Left ventricle myocardium inferior (tissue), 1 donor: ENCODE data around the gene P4HA3. TPM values are rescaled to one million over a fixed set of nuclear protein-coding genes. Genes with fewer than 3 reads are reported as not detected.
A peak's percentile ranks its signal among the peaks of the same experiment; 100 is the strongest.

Source experiments
- DNase-seq: peaks from one replicate; pipeline ENCODE4 v3.0.0-alpha.2; 2020
- H3K27ac ChIP-seq: fragments of 200-600 bp; replicated peaks from 2 replicates; pipeline ENCODE4 v1.8.0; 2021
- H3K27me3 ChIP-seq: fragments of 200-600 bp; 2 replicates; pipeline ENCODE4 v1.8.0; 2021; ENCODE audit warnings: low read depth
- H3K36me3 ChIP-seq: fragments of 200-600 bp; 2 replicates; pipeline ENCODE4 v1.8.0; 2021
- H3K4me1 ChIP-seq: fragments of 200-600 bp; 2 replicates; pipeline ENCODE4 v1.8.0; 2021
- H3K4me3 ChIP-seq: fragments of 200-600 bp; 2 replicates; pipeline ENCODE4 v1.8.0; 2021; ENCODE audit warnings: mild to moderate bottlenecking, moderate library complexity
- H3K9me3 ChIP-seq: fragments of 200-600 bp; replicated peaks from 2 replicates; pipeline ENCODE4 v1.8.0; 2021
- intact Hi-C: fragments of 100-400 bp; cut with micrococcal nuclease; formaldehyde crosslinking; loops from one replicate; pipeline ENCODE4 v1.11.0; 2022
- long read RNA-seq: library from polyadenylated mRNA; unstranded; transcript quantifications from one replicate; pipeline ENCODE4 v2.0.0, GENCODE V29; 2021
- total RNA-seq: library from RNA; stranded (reverse); fragmentation: NEBNext Ultra II Directional; extraction: Animal tissue kit (Norgen Biotek cat#: 25700); gene quantifications from one replicate; pipeline ENCODE4 v1.2.1, GENCODE V29; 2021
- TF ChIP-seq, protein P1 (sequence below): fragments of 200-600 bp; IDR thresholded peaks from 2 replicates; pipeline ENCODE4 v1.8.0; 2021; ENCODE audit warnings: antibody characterized with exemption, mild to moderate bottlenecking, borderline replicate concordance
- donor health status: DM: no; HTN: yes; CAD: no; lungs with severe emphysema.

P4HA3 gene
- 0.16 TPM for total RNA-seq
- long read RNA-seq = 0 reads

DNA sequence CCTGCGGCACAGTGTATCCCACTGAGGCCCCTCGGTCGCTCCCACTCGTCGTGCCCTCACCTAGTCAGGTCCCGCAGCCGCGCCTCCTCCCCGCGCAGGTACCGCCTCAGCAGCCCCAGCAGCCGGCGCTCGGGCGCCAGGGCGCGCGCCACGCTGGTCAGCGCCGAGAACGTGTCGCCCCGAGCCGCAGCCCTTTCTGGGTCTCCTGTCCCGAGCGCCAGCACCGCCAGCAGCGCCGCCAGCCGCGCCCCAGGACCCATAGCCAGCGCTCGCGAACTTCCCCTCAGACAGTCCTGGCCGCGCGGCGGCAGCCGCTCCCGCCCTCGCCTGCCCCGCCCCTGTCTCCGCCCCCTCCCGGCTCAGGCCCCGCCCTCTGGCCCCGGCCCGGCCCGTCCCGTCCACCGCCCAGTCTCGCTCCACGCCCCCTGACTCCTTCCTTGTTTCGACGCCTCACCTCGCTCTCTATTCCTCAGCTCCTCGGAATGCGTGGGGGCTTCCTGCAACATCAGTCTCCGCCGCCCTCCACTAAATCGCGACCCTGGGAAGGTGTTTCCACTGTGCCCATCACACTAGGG, at the start of gene P4HA3:
P4HA3 (minus strand) TSS at position 289 of the 575 bp plus-strand sequence; CDS start at position 260, 29 bp downstream.
- TF ChIP-seq, protein P1, sequence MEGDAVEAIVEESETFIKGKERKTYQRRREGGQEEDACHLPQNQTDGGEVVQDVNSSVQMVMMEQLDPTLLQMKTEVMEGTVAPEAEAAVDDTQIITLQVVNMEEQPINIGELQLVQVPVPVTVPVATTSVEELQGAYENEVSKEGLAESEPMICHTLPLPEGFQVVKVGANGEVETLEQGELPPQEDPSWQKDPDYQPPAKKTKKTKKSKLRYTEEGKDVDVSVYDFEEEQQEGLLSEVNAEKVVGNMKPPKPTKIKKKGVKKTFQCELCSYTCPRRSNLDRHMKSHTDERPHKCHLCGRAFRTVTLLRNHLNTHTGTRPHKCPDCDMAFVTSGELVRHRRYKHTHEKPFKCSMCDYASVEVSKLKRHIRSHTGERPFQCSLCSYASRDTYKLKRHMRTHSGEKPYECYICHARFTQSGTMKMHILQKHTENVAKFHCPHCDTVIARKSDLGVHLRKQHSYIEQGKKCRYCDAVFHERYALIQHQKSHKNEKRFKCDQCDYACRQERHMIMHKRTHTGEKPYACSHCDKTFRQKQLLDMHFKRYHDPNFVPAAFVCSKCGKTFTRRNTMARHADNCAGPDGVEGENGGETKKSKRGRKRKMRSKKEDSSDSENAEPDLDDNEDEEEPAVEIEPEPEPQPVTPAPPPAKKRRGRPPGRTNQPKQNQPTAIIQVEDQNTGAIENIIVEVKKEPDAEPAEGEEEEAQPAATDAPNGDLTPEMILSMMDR = no peak
- peaks cover 23% of the 10 kb centered on the region for H3K27me3 ChIP-seq
- peaks cover 15% of the 10 kb centered on the region for H3K9me3 ChIP-seq
- peak; percentile 69 for DNase-seq
- H3K4me3 ChIP-seq = peak within 1 kb of the TSS; percentile 69
- H3K4me1 ChIP-seq = peaks cover 12% of the 10 kb centered on the region
- H3K36me3 ChIP-seq = no peaks in the 10 kb centered on the region
- intact Hi-C loops = no loop called here
- H3K27ac ChIP-seq = no peak within 1 kb of the TSS

DNA sequence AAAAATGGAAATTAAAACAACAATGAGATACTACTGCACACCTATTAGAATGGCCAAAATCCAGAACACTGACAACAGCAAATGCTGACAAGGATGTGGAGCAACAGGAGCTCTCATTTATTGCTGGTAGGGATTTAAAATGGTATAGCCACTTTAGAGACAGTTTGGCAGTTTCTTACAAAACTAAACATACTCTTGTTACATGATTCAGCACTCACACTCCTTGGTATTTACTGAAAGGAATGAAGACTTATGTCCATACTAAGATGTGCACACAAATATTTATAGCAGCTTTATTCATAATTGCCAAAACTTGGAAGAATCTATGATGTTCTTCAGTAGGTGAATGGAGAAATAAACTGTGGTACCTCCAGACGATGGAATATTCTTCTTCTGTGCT, 46.0 kb upstream of the P4HA3 start:
- Histone ChIP-seq H3K4me3 (no peak overlapping the region), H3K9me3 (peaks cover 7% of the 10 kb centered on the region), H3K27me3 (no peaks in the 10 kb centered on the region), H3K36me3 (peaks cover 27% of the 10 kb centered on the region), H3K27ac (no peak overlapping the region), H3K4me1 (no peaks in the 10 kb centered on the region)
- intact Hi-C loops = no loop called here
- TF ChIP-seq, protein P1 = no peak
- no peak for DNase-seq

DNA sequence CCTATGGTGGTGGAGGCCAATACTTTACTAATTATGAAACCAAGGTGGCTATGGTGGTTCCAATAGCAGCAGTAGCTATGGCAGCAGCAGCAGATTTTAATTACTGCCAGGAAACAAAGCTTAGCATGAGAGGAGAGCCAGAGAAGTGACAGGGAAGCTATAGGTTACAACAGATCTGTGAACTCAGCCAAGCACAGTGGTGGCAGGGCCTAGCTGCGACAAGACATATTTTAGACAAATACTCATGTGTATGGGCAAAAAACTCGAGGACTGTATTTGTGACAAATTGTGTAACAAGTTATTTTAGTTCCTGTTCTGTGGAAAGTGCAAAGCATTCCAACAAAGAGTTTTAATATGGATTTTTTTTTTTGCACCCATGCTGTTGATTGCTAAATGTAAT, 44.2 kb upstream of the P4HA3 start:
- H3K9me3 ChIP-seq = peaks cover 3% of the 10 kb centered on the region
- no peaks in the 10 kb centered on the region for H3K27me3 ChIP-seq
- intact Hi-C loops = no loop called here
- H3K4me1 ChIP-seq = no peaks in the 10 kb centered on the region
- H3K4me3 ChIP-seq = no peak overlapping the region
- peaks cover 14% of the 10 kb centered on the region for H3K36me3 ChIP-seq
- no peak for DNase-seq
- TF ChIP-seq, protein P1 = no peak
- H3K27ac ChIP-seq = no peak overlapping the region

DNA sequence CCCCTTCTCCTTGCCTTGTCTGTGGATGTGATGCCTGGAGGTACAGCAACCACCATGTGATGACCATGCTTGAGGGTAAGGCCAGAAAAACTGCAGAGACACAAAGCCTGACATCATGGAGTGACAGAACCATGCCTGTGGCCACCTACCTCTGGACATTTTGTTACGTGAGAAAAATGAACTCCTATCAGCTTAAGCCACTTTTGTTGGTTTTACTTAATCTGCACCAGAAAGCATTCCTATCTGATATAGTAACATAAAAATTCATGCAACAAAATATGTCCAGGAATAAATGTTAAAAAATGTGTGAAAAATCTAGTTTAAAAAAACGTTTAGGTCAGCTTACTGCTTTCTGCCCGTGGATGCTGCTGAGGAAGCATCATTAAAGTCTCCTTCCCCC, 42.6 kb upstream of the P4HA3 start:
- H3K4me3 ChIP-seq = no peak overlapping the region
- H3K9me3 ChIP-seq = no peaks in the 10 kb centered on the region
- H3K4me1 ChIP-seq = no peaks in the 10 kb centered on the region
- peaks cover 6% of the 10 kb centered on the region for H3K36me3 ChIP-seq
- no peak for DNase-seq
- no peaks in the 10 kb centered on the region for H3K27me3 ChIP-seq
- TF ChIP-seq, protein P1 = no peak
- H3K27ac ChIP-seq = no peak overlapping the region
- intact Hi-C loops = no loop called here

DNA sequence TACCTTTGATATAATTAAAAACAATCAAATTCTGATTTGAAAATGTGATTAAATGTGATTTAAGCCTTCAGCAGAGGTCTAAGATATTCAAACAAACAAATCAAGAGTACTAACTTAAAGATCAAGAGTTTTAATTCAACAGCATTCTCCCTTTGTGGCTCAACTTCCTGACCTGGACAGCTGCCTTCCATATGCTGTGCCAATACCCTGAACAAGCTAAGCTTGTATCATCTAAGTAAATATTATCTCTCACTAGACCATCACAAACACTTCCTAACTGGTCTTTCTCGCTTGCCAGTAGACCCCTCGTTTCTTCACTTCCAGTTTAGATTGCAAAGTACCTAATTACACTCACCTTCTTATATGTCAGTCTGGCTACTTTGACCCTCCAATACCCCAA, 35.9 kb upstream of the P4HA3 start:
- H3K27me3 ChIP-seq = no peaks in the 10 kb centered on the region
- H3K27ac ChIP-seq = no peak overlapping the region
- TF ChIP-seq, protein P1 = no peak
- DNase-seq = no peak
- no peaks in the 10 kb centered on the region for H3K9me3 ChIP-seq
- intact Hi-C loops = no loop called here
- no peaks in the 10 kb centered on the region for H3K4me1 ChIP-seq
- H3K4me3 ChIP-seq = no peak overlapping the region
- H3K36me3 ChIP-seq = no peaks in the 10 kb centered on the region

DNA sequence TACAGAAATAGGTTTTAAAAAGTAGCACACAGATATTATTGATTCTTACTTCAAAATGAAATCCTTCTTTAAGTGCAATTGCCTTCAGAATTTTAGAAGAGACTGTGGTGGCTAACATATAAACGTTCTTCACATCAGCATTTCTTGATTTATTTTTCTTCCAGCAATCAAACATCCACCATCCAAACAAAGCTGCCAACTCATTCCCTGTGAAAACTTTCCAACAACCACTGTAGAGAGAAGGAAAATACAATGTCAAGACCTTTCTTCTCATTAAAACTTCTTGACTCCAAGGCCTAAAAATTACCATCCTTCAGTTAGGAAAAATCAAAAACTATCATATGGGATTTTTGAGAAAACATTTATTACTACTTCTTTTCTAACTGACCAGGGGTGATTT, 34.0 kb upstream of the P4HA3 start:
- Histone ChIP-seq H3K27me3 (no peaks in the 10 kb centered on the region), H3K4me3 (no peak overlapping the region), H3K4me1 (no peaks in the 10 kb centered on the region), H3K36me3 (no peaks in the 10 kb centered on the region), H3K9me3 (no peaks in the 10 kb centered on the region), H3K27ac (no peak overlapping the region)
- intact Hi-C loops = no loop called here
- TF ChIP-seq, protein P1 = no peak
- DNase-seq = no peak
